Measurements from ENCODE around the gene NOL7. TPM values are rescaled to one million over a fixed set of nuclear protein-coding genes. Genes with fewer than 3 reads are reported as not detected.
A peak's percentile ranks its signal among the peaks of the same experiment; 100 is the strongest.

NOL7 gene
- total RNA-seq, 2 donors from 2014 or later, result 54.1 to 82.1 TPM

DNA sequence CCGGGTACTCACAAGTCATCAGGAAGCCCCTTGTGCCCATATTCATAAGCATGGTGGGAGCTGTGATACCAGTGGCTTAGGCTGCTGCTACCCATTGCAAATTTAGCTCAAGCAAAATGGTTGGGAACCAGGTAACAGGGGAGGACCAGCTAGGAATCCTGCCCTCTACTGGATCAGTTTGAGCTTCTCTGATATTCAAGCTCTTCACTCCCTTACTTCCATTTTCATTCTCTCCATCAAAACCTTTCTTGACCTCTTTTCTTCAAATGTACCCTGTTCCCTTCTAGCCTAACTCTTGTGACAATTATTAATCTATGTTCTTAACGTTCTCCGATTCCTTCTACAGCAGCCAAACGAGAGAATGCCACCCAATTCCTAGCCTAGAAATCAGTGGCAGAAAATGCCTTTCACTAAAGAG is 9.7 kb downstream of the NOL7 start:
- H3K27me3 ChIP-seq, result no peaks in the 10 kb centered on the region
- no peak for DNase-seq
- intact Hi-C loops (cut with DNase I), result loop anchor here (5.0 to 10.0 kb wide), 2 partner anchors 60 to 82 kb away; no protein-coding TSS in a partner anchor
- no peak overlapping the region for H3K9ac ChIP-seq (ENCODE audit: low read depth in 2 of 2, low read length in 2 of 2)
- TF ChIP-seq, protein P1, sequence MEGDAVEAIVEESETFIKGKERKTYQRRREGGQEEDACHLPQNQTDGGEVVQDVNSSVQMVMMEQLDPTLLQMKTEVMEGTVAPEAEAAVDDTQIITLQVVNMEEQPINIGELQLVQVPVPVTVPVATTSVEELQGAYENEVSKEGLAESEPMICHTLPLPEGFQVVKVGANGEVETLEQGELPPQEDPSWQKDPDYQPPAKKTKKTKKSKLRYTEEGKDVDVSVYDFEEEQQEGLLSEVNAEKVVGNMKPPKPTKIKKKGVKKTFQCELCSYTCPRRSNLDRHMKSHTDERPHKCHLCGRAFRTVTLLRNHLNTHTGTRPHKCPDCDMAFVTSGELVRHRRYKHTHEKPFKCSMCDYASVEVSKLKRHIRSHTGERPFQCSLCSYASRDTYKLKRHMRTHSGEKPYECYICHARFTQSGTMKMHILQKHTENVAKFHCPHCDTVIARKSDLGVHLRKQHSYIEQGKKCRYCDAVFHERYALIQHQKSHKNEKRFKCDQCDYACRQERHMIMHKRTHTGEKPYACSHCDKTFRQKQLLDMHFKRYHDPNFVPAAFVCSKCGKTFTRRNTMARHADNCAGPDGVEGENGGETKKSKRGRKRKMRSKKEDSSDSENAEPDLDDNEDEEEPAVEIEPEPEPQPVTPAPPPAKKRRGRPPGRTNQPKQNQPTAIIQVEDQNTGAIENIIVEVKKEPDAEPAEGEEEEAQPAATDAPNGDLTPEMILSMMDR (IDR thresholded peaks at IDR 0.05), result peak; percentile 44
- peaks cover 13% of the 10 kb centered on the region for H3K36me3 ChIP-seq
- H3K9me3 ChIP-seq, result no peaks in the 10 kb centered on the region
- H3K4me3 ChIP-seq, result no peak overlapping the region
- no peak overlapping the region for H3K27ac ChIP-seq
- no peaks in the 10 kb centered on the region for H3K4me1 ChIP-seq

DNA sequence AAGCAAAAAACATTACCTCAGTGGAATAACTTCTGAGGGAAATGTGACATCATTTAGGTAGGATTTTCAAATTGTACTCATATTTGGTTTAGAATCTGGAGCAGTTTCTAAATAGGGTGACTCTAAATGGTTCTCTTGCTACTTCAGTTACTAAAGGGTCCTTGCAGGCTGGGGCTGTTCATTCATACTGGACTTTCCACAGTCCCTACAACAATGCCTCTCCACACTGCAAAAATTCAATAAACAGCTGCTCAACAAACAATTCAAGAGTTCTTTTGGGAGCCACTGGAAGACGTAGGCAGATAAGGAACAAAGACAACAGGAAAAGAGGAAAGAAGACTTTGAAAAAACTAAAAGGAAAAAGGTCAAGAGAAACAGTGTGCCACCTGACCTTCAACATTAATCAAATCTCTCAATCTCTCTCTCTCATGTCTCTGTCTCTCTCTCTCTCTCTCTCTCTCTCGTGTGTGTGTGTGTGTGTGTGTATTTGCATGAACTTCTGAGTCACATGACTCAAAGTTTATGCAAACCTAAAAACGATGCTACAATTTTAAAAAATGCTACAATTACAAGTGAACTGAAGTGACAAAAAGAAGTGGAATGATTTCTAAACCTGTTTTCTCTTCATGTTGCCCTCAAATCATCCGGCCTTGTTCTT is 14.5 kb downstream of the NOL7 start:
- no peak overlapping the region for H3K4me3 ChIP-seq
- no peaks in the 10 kb centered on the region for H3K9me3 ChIP-seq
- no peaks in the 10 kb centered on the region for H3K27me3 ChIP-seq
- TF ChIP-seq, protein P1 (IDR thresholded peaks at IDR 0.05), result no peak
- H3K36me3 ChIP-seq, result no peaks in the 10 kb centered on the region
- H3K27ac ChIP-seq, result no peak overlapping the region
- intact Hi-C loops (cut with DNase I), result loop anchor here (10.0 kb wide), 1 partner anchor 55 kb away; no protein-coding TSS in a partner anchor
- no peak overlapping the region for H3K9ac ChIP-seq (ENCODE audit: low read depth in 2 of 2, low read length in 2 of 2)
- no peaks in the 10 kb centered on the region for H3K4me1 ChIP-seq
- no peak for DNase-seq

DNA sequence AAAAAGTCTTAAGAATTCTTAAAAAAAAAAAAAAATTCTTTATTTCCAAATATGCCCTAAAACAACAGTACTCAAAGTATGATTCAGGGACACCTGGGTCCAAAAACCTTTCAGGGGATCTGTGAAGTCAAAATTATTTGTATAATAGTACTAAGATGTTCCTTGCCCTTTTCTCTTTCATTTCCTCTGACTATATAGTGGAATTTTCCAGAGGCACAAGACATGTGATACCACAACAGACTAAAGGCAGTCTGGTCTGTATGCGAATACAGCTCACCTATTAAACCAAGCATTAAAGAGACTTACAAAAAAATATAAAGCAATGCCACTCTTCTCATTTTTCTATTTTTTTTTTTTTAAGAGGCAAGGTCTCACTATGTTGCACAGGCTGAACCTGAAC is 15.4 kb downstream of the NOL7 start:
- DNase-seq, result no peak
- intact Hi-C loops (cut with DNase I), result no loop called here
- no peaks in the 10 kb centered on the region for H3K4me1 ChIP-seq
- no peak overlapping the region for H3K9ac ChIP-seq (ENCODE audit: low read depth in 2 of 2, low read length in 2 of 2)
- H3K9me3 ChIP-seq, result no peaks in the 10 kb centered on the region
- H3K4me3 ChIP-seq, result no peak overlapping the region
- H3K27me3 ChIP-seq, result no peaks in the 10 kb centered on the region
- H3K27ac ChIP-seq, result no peak overlapping the region
- TF ChIP-seq, protein P1 (IDR thresholded peaks at IDR 0.05), result no peak
- no peaks in the 10 kb centered on the region for H3K36me3 ChIP-seq

DNA sequence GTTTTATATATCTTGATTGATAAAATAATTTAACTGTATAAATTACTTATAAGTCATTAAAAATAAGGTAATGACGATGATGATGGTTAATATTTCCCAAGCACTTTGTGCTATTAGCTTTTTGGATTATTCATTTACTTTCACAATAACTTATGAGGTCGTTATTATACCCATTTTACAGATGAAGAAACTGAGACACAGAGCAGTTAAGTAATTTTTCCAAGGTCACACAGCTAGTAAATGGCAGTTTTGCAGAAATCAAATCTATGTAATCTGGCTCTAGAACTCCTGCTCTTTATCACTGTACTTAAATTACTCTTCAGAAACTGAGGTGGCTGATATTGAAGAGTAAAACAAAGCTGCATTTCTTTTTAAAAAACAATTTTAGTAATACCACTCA is 18.2 kb downstream of the NOL7 start:
- Histone ChIP-seq H3K4me3 (no peak overlapping the region), H3K27ac (no peak overlapping the region), H3K9me3 (no peaks in the 10 kb centered on the region), H3K4me1 (no peaks in the 10 kb centered on the region), H3K9ac (ENCODE audit: low read depth in 2 of 2, low read length in 2 of 2) (no peak overlapping the region), H3K36me3 (no peaks in the 10 kb centered on the region), H3K27me3 (no peaks in the 10 kb centered on the region)
- TF ChIP-seq, protein P1 (IDR thresholded peaks at IDR 0.05), result no peak
- no peak for DNase-seq
- intact Hi-C loops (cut with DNase I), result no loop called here

DNA sequence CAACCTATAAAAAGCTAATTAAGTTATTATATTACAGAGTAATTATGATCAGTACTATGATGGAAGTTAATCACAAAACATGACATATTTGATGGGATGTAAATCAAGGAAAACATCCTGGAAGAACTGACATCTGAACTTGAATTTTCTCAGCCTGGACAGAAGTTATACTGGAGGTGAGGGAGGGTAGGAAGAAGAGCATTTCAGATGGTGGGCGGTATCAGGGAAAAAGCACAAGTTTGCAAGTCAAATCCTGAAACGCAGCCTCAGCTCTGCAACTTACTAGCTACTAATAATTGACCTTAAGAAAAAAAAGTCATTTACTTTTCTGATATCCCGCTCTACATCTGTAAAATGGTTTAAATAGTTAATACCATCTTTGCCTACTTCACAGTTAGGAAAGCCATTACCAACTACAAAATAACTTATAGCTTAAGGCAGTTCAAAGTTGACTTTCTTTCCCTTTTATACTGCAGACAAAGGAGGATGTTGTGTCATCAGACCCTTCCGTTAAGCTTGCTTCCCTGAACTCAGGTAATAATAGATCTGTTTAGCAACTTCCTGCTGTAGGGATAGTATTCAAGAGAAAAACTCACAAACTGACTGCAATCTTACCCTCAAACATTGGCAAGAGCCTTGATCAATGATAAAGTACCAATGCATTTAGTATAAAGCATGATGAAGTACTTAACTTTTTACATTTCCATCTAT is 21.0 kb downstream of the NOL7 start:
- Histone ChIP-seq H3K4me1 (no peaks in the 10 kb centered on the region), H3K36me3 (no peaks in the 10 kb centered on the region), H3K27ac (no peak overlapping the region), H3K27me3 (no peaks in the 10 kb centered on the region), H3K9ac (ENCODE audit: low read depth in 2 of 2, low read length in 2 of 2) (no peak overlapping the region), H3K4me3 (no peak overlapping the region), H3K9me3 (no peaks in the 10 kb centered on the region)
- intact Hi-C loops (cut with DNase I), result no loop called here
- DNase-seq, result no peak
- TF ChIP-seq, protein P1 (IDR thresholded peaks at IDR 0.05), result no peak
